Lower leg skin (tissue), 4 donors: Measurements from ENCODE around the gene ZNF462. TPM values are rescaled to one million over a fixed set of nuclear protein-coding genes. Genes with fewer than 3 reads are reported as not detected.

Experiments used
- DNase-seq, 2 donors: peaks; one replicate each; pipeline ENCODE4 v3.0.0-alpha.2; 2019; ENCODE audit warnings: low spot score in 2 of 2
- H3K4me3 ChIP-seq: fragments of 200-600 bp; sonication (generic); 2 replicates; pipeline ENCODE4 v1.5.1; 2017; ENCODE audit warnings: mild to moderate bottlenecking, low read depth; ENCODE audit not compliant: poor library complexity, severe bottlenecking
- POLR2A ChIP-seq, 2 donors: fragments of 450-650 bp; IDR thresholded peaks; one replicate each; pipeline ENCODE4 v1.6.1; 2016 to 2017; ENCODE audit warnings: antibody characterized with exemption in 2 of 2, mild to moderate bottlenecking in 1 of 2, moderate library complexity in 1 of 2
- WGBS, 2 donors: methylation state at CpG; one replicate each; pipeline ENCODE4 v1.1.5; 2018; 5-methylcytosine and 5-hydroxymethylcytosine counted together
- intact Hi-C: fragments of 100-400 bp; cut with DNase I; formaldehyde crosslinking; loops from one replicate; pipeline ENCODE4 v1.15.0; 2023; ENCODE audit warnings: low total_unique reads
- total RNA-seq, 4 donors: library from RNA; depleted of rRNA; stranded (reverse); fragments of >200 nt; gene quantifications; one replicate each; pipeline ENCODE4 v1.1.0, GENCODE V29; 2016
- TF ChIP-seq, protein P1 (sequence below), 3 donors: fragments of 450-650 bp; IDR thresholded peaks; one replicate each; pipeline ENCODE4 v1.5.1; 2016; ENCODE audit warnings: antibody characterized with exemption in 3 of 3, mild to moderate bottlenecking in 3 of 3, moderate library complexity in 2 of 3

ZNF462 gene
- total RNA-seq, 4 donors from 2014 or later = 13.3 to 19.9 (median 16.2) TPM

GRCh38 chr9:106874031-106874430 lies 11.1 kb downstream of the ZNF462 start:
- WGBS, 2 donors = 92 to 98% methylated on average over 3 of the region's 3 CpGs
- intact Hi-C loops = no loop called here
- H3K4me3 ChIP-seq = no peak overlapping the region
- no peak for DNase-seq
- no peak for TF ChIP-seq POLR2A (IDR thresholded peaks at IDR 0.05)
- TF ChIP-seq, protein P1, sequence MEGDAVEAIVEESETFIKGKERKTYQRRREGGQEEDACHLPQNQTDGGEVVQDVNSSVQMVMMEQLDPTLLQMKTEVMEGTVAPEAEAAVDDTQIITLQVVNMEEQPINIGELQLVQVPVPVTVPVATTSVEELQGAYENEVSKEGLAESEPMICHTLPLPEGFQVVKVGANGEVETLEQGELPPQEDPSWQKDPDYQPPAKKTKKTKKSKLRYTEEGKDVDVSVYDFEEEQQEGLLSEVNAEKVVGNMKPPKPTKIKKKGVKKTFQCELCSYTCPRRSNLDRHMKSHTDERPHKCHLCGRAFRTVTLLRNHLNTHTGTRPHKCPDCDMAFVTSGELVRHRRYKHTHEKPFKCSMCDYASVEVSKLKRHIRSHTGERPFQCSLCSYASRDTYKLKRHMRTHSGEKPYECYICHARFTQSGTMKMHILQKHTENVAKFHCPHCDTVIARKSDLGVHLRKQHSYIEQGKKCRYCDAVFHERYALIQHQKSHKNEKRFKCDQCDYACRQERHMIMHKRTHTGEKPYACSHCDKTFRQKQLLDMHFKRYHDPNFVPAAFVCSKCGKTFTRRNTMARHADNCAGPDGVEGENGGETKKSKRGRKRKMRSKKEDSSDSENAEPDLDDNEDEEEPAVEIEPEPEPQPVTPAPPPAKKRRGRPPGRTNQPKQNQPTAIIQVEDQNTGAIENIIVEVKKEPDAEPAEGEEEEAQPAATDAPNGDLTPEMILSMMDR (IDR thresholded peaks at IDR 0.05) = no peak

- intact Hi-C loops = no loop called here
- WGBS, 2 donors = 84 to 90% methylated on average over 2 of the region's 2 CpGs
- TF ChIP-seq, protein P1 (IDR thresholded peaks at IDR 0.05) = no peak
- TF ChIP-seq POLR2A (IDR thresholded peaks at IDR 0.05) = no peak
Measured at GRCh38 chr9:106874652-106875051, 11.7 kb downstream of the ZNF462 start.

GRCh38 chr9:106875529-106875928 lies 12.6 kb downstream of the ZNF462 start:
- intact Hi-C loops = no loop called here
- WGBS, 2 donors = 45 to 54% methylated on average over 3 of the region's 3 CpGs
- no peak for TF ChIP-seq POLR2A (IDR thresholded peaks at IDR 0.05)
- TF ChIP-seq, protein P1 (IDR thresholded peaks at IDR 0.05) = no peak
- DNase-seq = no peak
- H3K4me3 ChIP-seq = no peak overlapping the region

More at GRCh38 chr9:106874652-106875051, 11.7 kb downstream of the ZNF462 start:
- H3K4me3 ChIP-seq = no peak overlapping the region
- no peak for DNase-seq

GRCh38 chr9:106877345-106877744 lies 14.4 kb downstream of the ZNF462 start:
- intact Hi-C loops = no loop called here
- no peak for TF ChIP-seq POLR2A (IDR thresholded peaks at IDR 0.05)
- TF ChIP-seq, protein P1 (IDR thresholded peaks at IDR 0.05) = no peak
- no peak overlapping the region for H3K4me3 ChIP-seq
- no peak for DNase-seq
- WGBS, 2 donors = 96% methylated on average over 6 of the region's 6 CpGs

DNA sequence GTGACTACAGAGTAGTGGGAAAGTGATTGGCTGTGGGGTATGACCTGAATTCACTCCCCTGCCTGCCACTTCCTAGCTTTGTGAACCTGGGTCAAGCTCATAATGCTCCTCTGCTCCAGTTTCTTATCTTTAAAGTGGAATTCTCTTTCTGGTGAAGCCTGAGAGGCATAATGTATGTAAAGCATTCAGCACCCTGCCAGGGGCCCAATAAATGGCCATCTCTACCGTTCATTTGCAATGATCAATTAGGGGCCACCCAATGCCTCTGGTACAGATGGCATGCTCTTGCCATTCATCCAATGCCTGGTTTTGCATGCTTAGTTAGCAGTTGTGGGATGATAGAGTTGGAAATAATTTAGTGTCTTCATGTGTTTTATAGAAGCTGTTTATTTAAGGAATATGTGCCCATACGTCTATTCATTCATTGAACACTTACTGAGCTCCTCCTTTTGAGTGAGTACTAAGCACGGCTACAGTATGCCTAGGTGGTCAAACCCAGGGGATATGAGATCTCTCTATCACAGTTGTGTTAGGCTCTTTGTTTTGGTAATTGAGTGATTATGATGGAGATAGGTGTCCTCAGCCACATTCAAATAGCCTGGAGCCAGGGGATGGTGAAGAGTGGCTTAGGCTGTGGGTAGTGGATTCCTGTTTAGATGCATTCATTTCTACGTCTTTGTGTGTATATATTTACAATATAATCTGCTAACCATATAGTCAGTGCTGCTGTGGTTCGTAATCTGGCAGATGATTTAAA lies 15.3 kb downstream of the ZNF462 start:
- no peak overlapping the region for H3K4me3 ChIP-seq
- intact Hi-C loops = no loop called here
- WGBS, 2 donors = 53 to 61% methylated on average over 5 of the region's 5 CpGs
- DNase-seq = no peak
- TF ChIP-seq, protein P1 (IDR thresholded peaks at IDR 0.05) = no peak
- no peak for TF ChIP-seq POLR2A (IDR thresholded peaks at IDR 0.05)

- WGBS, 2 donors = 5 to 16% methylated on average over 4 of the region's 4 CpGs
- no peak for TF ChIP-seq POLR2A (IDR thresholded peaks at IDR 0.05)
- TF ChIP-seq, protein P1 (IDR thresholded peaks at IDR 0.05) = no peak
- H3K4me3 ChIP-seq = no peak overlapping the region
- intact Hi-C loops = no loop called here
- DNase-seq = peak; percentile 72 to 87
Measured at GRCh38 chr9:106878934-106879333, 16.0 kb downstream of the ZNF462 start.
